ENCODE measurements around the gene TAOK2. TPM values are rescaled to one million over a fixed set of nuclear protein-coding genes. Genes with fewer than 3 reads are reported as not detected.

TAOK2 gene
- total and polyA plus RNA-seq, 3 donors from 2014 or later, result 66.5 to 140 (median 126) TPM

GRCh38 chr16:30041841-30042240 lies 68.2 kb downstream of the TAOK2 start:
- no peaks in the 10 kb centered on the region for H3K27me3 ChIP-seq
- intact Hi-C loops (cut with DNase I; ENCODE audit: low total_unique reads), result no loop called here
- no peaks in the 10 kb centered on the region for H3K36me3 ChIP-seq (ENCODE audit: low read depth, missing control alignments)
- no peaks in the 10 kb centered on the region for H3K9me3 ChIP-seq
- 36 to 47% methylated on average over 5 of the region's 5 CpGs for WGBS, 2 donors
- no peaks in the 10 kb centered on the region for H3K4me1 ChIP-seq
- no peak for DNase-seq
- TF ChIP-seq CTCF (IDR thresholded peaks at IDR 0.05) (peak; percentile 16 to 52 (median 22)), POLR2A (IDR thresholded peaks at IDR 0.05) (no peak)
- no peak overlapping the region for H3K27ac ChIP-seq
- H3K4me3 ChIP-seq, result no peak overlapping the region

Other genes starting within 250 kb of the TAOK2 start
- gene C16orf54, start 227.9 kb upstream of the TAOK2 start, total RNA-seq, result under 1 TPM; 0.31 to 0.79 TPM
- 1.1 TPM for gene C16orf54, start 227.9 kb upstream of the TAOK2 start, polyA plus RNA-seq (ENCODE audit: insufficient read depth, low read depth, low replicate concordance)
- under 1 TPM in 1 of 2 donors, not detected in 1; 0.12 TPM for gene ZG16, start 195.6 kb upstream of the TAOK2 start, total RNA-seq
- not detected for gene ZG16, start 195.6 kb upstream of the TAOK2 start, polyA plus RNA-seq (ENCODE audit: insufficient read depth, low read depth, low replicate concordance)
- gene KIF22, start 183.1 kb upstream of the TAOK2 start, total RNA-seq, result 10 to 100 TPM; 79.8 to 85.1 TPM
- 69.6 TPM for gene KIF22, start 183.1 kb upstream of the TAOK2 start, polyA plus RNA-seq (ENCODE audit: insufficient read depth, low read depth, low replicate concordance)
- 100 to 1,000 TPM; 173 to 186 TPM for gene MAZ, start 167.3 kb upstream of the TAOK2 start, total RNA-seq
- 217 TPM for gene MAZ, start 167.3 kb upstream of the TAOK2 start, polyA plus RNA-seq (ENCODE audit: insufficient read depth, low read depth, low replicate concordance)
- gene PRRT2, start 161.7 kb upstream of the TAOK2 start, total RNA-seq, result 10 to 100 TPM; 13.3 to 18.0 TPM
- 8.0 TPM for gene PRRT2, start 161.7 kb upstream of the TAOK2 start, polyA plus RNA-seq (ENCODE audit: insufficient read depth, low read depth, low replicate concordance)
- gene PAGR1, start 157.7 kb upstream of the TAOK2 start, total RNA-seq, result 10 to 100 TPM; 53.0 to 68.4 TPM
- gene PAGR1, start 157.7 kb upstream of the TAOK2 start, polyA plus RNA-seq (ENCODE audit: insufficient read depth, low read depth, low replicate concordance), result 36.1 TPM
- 100 to 1,000 TPM; 147 to 224 TPM for gene MVP, start 153.4 kb upstream of the TAOK2 start, total RNA-seq
- 119 TPM for gene MVP, start 153.4 kb upstream of the TAOK2 start, polyA plus RNA-seq (ENCODE audit: insufficient read depth, low read depth, low replicate concordance)
- gene CDIPT, start 110.6 kb upstream of the TAOK2 start, total RNA-seq, result 100 to 1,000 TPM in 1 of 2 donors, 10 to 100 TPM in 1; 90.3 to 100 TPM
- 68.7 TPM for gene CDIPT, start 110.6 kb upstream of the TAOK2 start, polyA plus RNA-seq (ENCODE audit: insufficient read depth, low read depth, low replicate concordance)
- gene SEZ6L2, start 74.3 kb upstream of the TAOK2 start, total RNA-seq, result 10 to 100 TPM; 43.7 to 57.5 TPM
- 40.9 TPM for gene SEZ6L2, start 74.3 kb upstream of the TAOK2 start, polyA plus RNA-seq (ENCODE audit: insufficient read depth, low read depth, low replicate concordance)
- 10 to 100 TPM in 1 of 2 donors, 1 to 10 TPM in 1; 6.2 to 13.7 TPM for gene ASPHD1, start 73.4 kb upstream of the TAOK2 start, total RNA-seq
- 11.1 TPM for gene ASPHD1, start 73.4 kb upstream of the TAOK2 start, polyA plus RNA-seq (ENCODE audit: insufficient read depth, low read depth, low replicate concordance)
- 100 to 1,000 TPM; 202 to 241 TPM for gene KCTD13, start 47.6 kb upstream of the TAOK2 start, total RNA-seq
- 126 TPM for gene KCTD13, start 47.6 kb upstream of the TAOK2 start, polyA plus RNA-seq (ENCODE audit: insufficient read depth, low read depth, low replicate concordance)
- 100 to 1,000 TPM; 160 to 203 TPM for gene TMEM219, start 11.8 kb upstream of the TAOK2 start, total RNA-seq
- 280 TPM for gene TMEM219, start 11.8 kb upstream of the TAOK2 start, polyA plus RNA-seq (ENCODE audit: insufficient read depth, low read depth, low replicate concordance)
- 10 to 100 TPM; 32.1 to 40.2 TPM for gene HIRIP3, start 21.7 kb downstream of the TAOK2 start, total RNA-seq
- gene HIRIP3, start 21.7 kb downstream of the TAOK2 start, polyA plus RNA-seq (ENCODE audit: insufficient read depth, low read depth, low replicate concordance), result 57.3 TPM
- gene INO80E, start 22.4 kb downstream of the TAOK2 start, total RNA-seq, result 10 to 100 TPM; 64.0 to 72.3 TPM
- 98.1 TPM for gene INO80E, start 22.4 kb downstream of the TAOK2 start, polyA plus RNA-seq (ENCODE audit: insufficient read depth, low read depth, low replicate concordance)
- gene DOC2A, start 37.2 kb downstream of the TAOK2 start, total RNA-seq, result 10 to 100 TPM; 28.3 to 45.3 TPM
- 75.1 TPM for gene DOC2A, start 37.2 kb downstream of the TAOK2 start, polyA plus RNA-seq (ENCODE audit: insufficient read depth, low read depth, low replicate concordance)
- gene C16orf92, start 49.3 kb downstream of the TAOK2 start, total RNA-seq, result 10 to 100 TPM; 12.4 to 91.3 TPM
- gene C16orf92, start 49.3 kb downstream of the TAOK2 start, polyA plus RNA-seq (ENCODE audit: insufficient read depth, low read depth, low replicate concordance), result 20.3 TPM
- gene TLCD3B, start 57.4 kb downstream of the TAOK2 start, total RNA-seq, result 10 to 100 TPM; 51.8 to 82.7 TPM
- gene TLCD3B, start 57.4 kb downstream of the TAOK2 start, polyA plus RNA-seq (ENCODE audit: insufficient read depth, low read depth, low replicate concordance), result 194 TPM
- 100 to 1,000 TPM; 373 to 521 TPM for gene ALDOA, start 91.9 kb downstream of the TAOK2 start, total RNA-seq
- gene ALDOA, start 91.9 kb downstream of the TAOK2 start, polyA plus RNA-seq (ENCODE audit: insufficient read depth, low read depth, low replicate concordance), result 467 TPM
- 100 to 1,000 TPM in 1 of 2 donors, 10 to 100 TPM in 1; 82.1 to 109 TPM for gene PPP4C, start 102.1 kb downstream of the TAOK2 start, total RNA-seq
- gene PPP4C, start 102.1 kb downstream of the TAOK2 start, polyA plus RNA-seq (ENCODE audit: insufficient read depth, low read depth, low replicate concordance), result 154 TPM
- gene TBX6, start 118.1 kb downstream of the TAOK2 start, total RNA-seq, result 1 to 10 TPM; 1.3 to 2.9 TPM
- gene TBX6, start 118.1 kb downstream of the TAOK2 start, polyA plus RNA-seq (ENCODE audit: insufficient read depth, low read depth, low replicate concordance), result 1.7 TPM
- 10 to 100 TPM; 69.4 to 75.3 TPM for gene YPEL3, start 122.3 kb downstream of the TAOK2 start, total RNA-seq
- gene YPEL3, start 122.3 kb downstream of the TAOK2 start, polyA plus RNA-seq (ENCODE audit: insufficient read depth, low read depth, low replicate concordance), result 55.3 TPM
- 1 to 10 TPM; 1.5 to 4.0 TPM for gene GDPD3, start 139.7 kb downstream of the TAOK2 start, total RNA-seq
- 7.2 TPM for gene GDPD3, start 139.7 kb downstream of the TAOK2 start, polyA plus RNA-seq (ENCODE audit: insufficient read depth, low read depth, low replicate concordance)
- 10 to 100 TPM; 69.4 to 81.8 TPM for gene MAPK3, start 149.4 kb downstream of the TAOK2 start, total RNA-seq
- gene MAPK3, start 149.4 kb downstream of the TAOK2 start, polyA plus RNA-seq (ENCODE audit: insufficient read depth, low read depth, low replicate concordance), result 109 TPM
- 1 to 10 TPM; 4.4 to 9.6 TPM for gene CORO1A, start 209.7 kb downstream of the TAOK2 start, total RNA-seq
- gene CORO1A, start 209.7 kb downstream of the TAOK2 start, polyA plus RNA-seq (ENCODE audit: insufficient read depth, low read depth, low replicate concordance), result 19.7 TPM
- gene BOLA2B, start 219.8 kb downstream of the TAOK2 start, total RNA-seq, result 100 to 1,000 TPM; 133 to 161 TPM
- gene BOLA2B, start 219.8 kb downstream of the TAOK2 start, polyA plus RNA-seq (ENCODE audit: insufficient read depth, low read depth, low replicate concordance), result 70.9 TPM
- gene SLX1A, start 220.0 kb downstream of the TAOK2 start, total RNA-seq, result 10 to 100 TPM; 42.4 to 44.8 TPM
- gene SLX1A, start 220.0 kb downstream of the TAOK2 start, polyA plus RNA-seq (ENCODE audit: insufficient read depth, low read depth, low replicate concordance), result 10.4 TPM
- gene SULT1A3, start 225.4 kb downstream of the TAOK2 start, total RNA-seq, result 10 to 100 TPM in 1 of 2 donors, 1 to 10 TPM in 1; 6.8 to 20.0 TPM
- 6.4 TPM for gene SULT1A3, start 225.4 kb downstream of the TAOK2 start, polyA plus RNA-seq (ENCODE audit: insufficient read depth, low read depth, low replicate concordance)

Data from testis (tissue), 3 donors.